IPS-15b (cell line): Measurements from ENCODE around the gene DNAJA3.

Experiments
- H3K27me3 ChIP-seq: one replicate; pipeline ENCODE4 v1.6.1; 2013; ENCODE audit warnings: low read length; ENCODE audit not compliant: control insufficient read depth, insufficient read depth
- H3K36me3 ChIP-seq: one replicate; pipeline ENCODE4 v1.6.1; 2013; ENCODE audit warnings: low read length; ENCODE audit not compliant: control insufficient read depth, insufficient read depth
- H3K4me1 ChIP-seq: one replicate; pipeline ENCODE4 v1.6.1; 2013; ENCODE audit warnings: mild to moderate bottlenecking, low read length; ENCODE audit not compliant: control insufficient read depth, insufficient read depth
- H3K4me3 ChIP-seq: one replicate; pipeline ENCODE4 v1.5.1; 2013; ENCODE audit warnings: low read depth, low read length
- H3K9ac ChIP-seq: one replicate; pipeline ENCODE4 v1.6.1; 2013; ENCODE audit warnings: low read depth, mild to moderate bottlenecking, low read length
- H3K9me3 ChIP-seq: one replicate; pipeline ENCODE4 v1.6.1; 2013; ENCODE audit warnings: mild to moderate bottlenecking, low read length; ENCODE audit not compliant: control insufficient read depth, insufficient read depth

Gene DNAJA3

DNA sequence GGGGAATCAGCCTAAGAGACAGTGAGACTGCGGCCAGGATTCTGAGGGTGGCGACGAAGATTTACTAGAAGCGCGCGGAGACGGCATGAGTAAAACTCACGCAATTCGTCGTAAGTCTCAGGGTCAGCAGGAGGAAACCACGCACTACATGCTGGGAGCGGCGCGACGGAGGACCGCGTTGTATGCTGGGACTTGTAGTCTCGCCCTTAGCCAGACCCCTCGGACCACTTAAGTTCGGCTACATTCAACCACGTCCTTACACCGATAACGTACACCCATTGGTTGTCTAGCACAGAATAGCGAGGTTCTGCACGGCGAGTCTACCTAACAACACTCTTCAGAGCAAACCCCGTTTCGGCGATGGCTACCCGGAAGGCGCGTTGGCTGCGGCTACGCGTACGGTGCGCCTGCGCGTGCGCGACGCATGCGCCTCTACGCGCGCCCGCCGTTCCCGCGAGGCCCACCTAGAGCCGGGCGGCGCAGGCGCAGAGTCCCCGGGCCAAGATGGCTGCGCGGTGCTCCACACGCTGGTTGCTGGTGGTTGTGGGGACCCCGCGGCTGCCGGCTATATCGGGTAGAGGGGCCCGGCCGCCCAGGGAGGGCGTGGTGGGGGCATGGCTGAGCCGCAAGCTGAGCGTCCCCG is at the start of gene DNAJA3:
Gene DNAJA3 (plus strand): TSS at position 491 of the 643 bp plus-strand sequence. CDS start 14 bp downstream, at position 505.
- H3K27me3 ChIP-seq = no peaks in the 10 kb centered on the region

GRCh38 chr16:4376126-4376892 is 49.4 kb upstream of the DNAJA3 start:
- peaks cover 15% of the 10 kb centered on the region for H3K4me1 ChIP-seq
- H3K27me3 ChIP-seq = no peaks in the 10 kb centered on the region
- H3K4me3 ChIP-seq = no peak overlapping the region
- H3K36me3 ChIP-seq = peaks cover 9% of the 10 kb centered on the region
- H3K9me3 ChIP-seq = no peaks in the 10 kb centered on the region
- no peak overlapping the region for H3K9ac ChIP-seq

More for the DNA sequence above, at the start of gene DNAJA3:
- H3K36me3 ChIP-seq = peaks cover 2% of the 10 kb centered on the region
- peak within 1 kb of the TSS; percentile 92 for H3K9ac ChIP-seq
- peak within 1 kb of the TSS; percentile 97 for H3K4me3 ChIP-seq
- peaks cover 7% of the 10 kb centered on the region for H3K4me1 ChIP-seq
- H3K9me3 ChIP-seq = no peaks in the 10 kb centered on the region

DNA sequence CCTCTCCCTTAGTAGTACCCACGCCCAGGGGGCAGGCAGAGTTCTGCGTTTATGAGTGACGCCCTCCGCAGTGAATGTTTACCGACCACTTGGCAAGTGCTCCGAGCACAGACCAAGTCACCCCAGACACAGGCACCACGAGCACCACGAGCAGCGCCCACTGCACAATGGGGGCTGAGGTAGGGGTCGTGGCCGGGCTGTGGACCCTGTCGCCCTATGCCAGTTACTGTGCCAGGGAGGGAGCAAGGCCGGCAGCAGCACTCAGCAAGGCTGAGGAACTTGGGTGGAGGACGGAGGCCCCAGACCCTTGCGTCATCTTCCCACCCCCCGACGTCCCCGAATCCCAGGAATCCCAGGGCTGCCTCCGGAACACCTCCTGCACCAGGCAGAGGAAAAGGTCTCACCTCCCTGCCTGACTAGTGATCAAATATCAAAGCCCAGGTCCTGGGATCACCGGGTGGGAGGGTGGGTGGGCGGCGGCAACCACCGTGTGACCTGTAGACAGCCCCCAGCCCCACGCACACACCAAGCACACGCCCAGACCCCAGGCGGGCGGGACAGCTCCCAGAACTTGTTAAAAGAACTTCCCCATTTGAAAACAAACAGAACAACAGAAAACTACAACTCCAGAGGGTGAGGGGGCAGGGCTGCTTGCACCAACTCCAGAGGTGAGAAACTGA is 48.6 kb upstream of the DNAJA3 start:
- H3K36me3 ChIP-seq = peaks cover 15% of the 10 kb centered on the region
- no peaks in the 10 kb centered on the region for H3K9me3 ChIP-seq
- no peaks in the 10 kb centered on the region for H3K27me3 ChIP-seq
- H3K4me1 ChIP-seq = peaks cover 15% of the 10 kb centered on the region
- no peak overlapping the region for H3K9ac ChIP-seq
- H3K4me3 ChIP-seq = no peak overlapping the region

GRCh38 chr16:4377573-4378154 is 48.0 kb upstream of the DNAJA3 start:
- peaks cover 12% of the 10 kb centered on the region for H3K4me1 ChIP-seq
- peak overlapping the region; percentile 47 for H3K9ac ChIP-seq
- peaks cover 15% of the 10 kb centered on the region for H3K36me3 ChIP-seq
- H3K27me3 ChIP-seq = no peaks in the 10 kb centered on the region
- no peaks in the 10 kb centered on the region for H3K9me3 ChIP-seq
- no peak overlapping the region for H3K4me3 ChIP-seq

DNA sequence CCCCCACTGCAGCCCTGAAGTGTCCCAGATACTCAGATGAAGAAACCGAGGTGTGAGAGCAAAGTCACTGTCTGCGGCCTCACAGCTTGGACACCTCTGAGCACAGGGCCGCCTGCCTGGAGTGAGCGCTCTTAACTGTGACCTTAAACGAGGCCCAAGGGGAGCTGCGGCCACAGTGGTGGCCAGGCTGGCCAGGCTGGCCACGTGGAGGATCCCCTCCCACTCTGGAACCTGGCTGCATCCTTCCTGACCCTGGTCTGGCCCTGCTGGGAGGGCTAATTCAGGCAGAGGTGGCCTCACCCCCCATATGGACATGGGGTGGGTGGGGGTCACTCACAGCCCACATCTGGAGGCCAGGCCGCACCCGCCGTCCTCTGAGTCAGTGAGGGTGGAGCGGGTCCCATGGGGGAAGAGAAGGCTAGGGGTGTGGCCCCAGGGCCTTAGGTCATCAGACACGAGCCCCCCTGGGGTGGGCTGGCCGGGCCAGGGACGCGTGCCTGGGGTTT is 47.5 kb upstream of the DNAJA3 start:
- Histone ChIP-seq H3K36me3 (peaks cover 15% of the 10 kb centered on the region), H3K4me1 (peaks cover 12% of the 10 kb centered on the region), H3K9me3 (no peaks in the 10 kb centered on the region), H3K9ac (peak overlapping the region; percentile 47), H3K4me3 (no peak overlapping the region), H3K27me3 (no peaks in the 10 kb centered on the region)

- peaks cover 20% of the 10 kb centered on the region for H3K36me3 ChIP-seq
- peaks cover 6% of the 10 kb centered on the region for H3K4me1 ChIP-seq
- no peaks in the 10 kb centered on the region for H3K27me3 ChIP-seq
- peak overlapping the region; percentile 24 for H3K9ac ChIP-seq
- H3K4me3 ChIP-seq = no peak overlapping the region
- H3K9me3 ChIP-seq = no peaks in the 10 kb centered on the region
Measured at GRCh38 chr16:4378999-4379690, 46.5 kb upstream of the DNAJA3 start.

- Histone ChIP-seq H3K4me1 (peaks cover 6% of the 10 kb centered on the region), H3K36me3 (peaks cover 19% of the 10 kb centered on the region), H3K4me3 (no peak overlapping the region), H3K9ac (no peak overlapping the region), H3K27me3 (no peaks in the 10 kb centered on the region), H3K9me3 (no peaks in the 10 kb centered on the region)
Measured at GRCh38 chr16:4380119-4381063, 45.3 kb upstream of the DNAJA3 start.

- Histone ChIP-seq H3K27me3 (no peaks in the 10 kb centered on the region), H3K9ac (no peak overlapping the region), H3K4me3 (no peak overlapping the region), H3K9me3 (no peaks in the 10 kb centered on the region), H3K36me3 (peaks cover 24% of the 10 kb centered on the region), H3K4me1 (peaks cover 6% of the 10 kb centered on the region)
Measured at GRCh38 chr16:4381072-4381934, 44.4 kb upstream of the DNAJA3 start.

DNA sequence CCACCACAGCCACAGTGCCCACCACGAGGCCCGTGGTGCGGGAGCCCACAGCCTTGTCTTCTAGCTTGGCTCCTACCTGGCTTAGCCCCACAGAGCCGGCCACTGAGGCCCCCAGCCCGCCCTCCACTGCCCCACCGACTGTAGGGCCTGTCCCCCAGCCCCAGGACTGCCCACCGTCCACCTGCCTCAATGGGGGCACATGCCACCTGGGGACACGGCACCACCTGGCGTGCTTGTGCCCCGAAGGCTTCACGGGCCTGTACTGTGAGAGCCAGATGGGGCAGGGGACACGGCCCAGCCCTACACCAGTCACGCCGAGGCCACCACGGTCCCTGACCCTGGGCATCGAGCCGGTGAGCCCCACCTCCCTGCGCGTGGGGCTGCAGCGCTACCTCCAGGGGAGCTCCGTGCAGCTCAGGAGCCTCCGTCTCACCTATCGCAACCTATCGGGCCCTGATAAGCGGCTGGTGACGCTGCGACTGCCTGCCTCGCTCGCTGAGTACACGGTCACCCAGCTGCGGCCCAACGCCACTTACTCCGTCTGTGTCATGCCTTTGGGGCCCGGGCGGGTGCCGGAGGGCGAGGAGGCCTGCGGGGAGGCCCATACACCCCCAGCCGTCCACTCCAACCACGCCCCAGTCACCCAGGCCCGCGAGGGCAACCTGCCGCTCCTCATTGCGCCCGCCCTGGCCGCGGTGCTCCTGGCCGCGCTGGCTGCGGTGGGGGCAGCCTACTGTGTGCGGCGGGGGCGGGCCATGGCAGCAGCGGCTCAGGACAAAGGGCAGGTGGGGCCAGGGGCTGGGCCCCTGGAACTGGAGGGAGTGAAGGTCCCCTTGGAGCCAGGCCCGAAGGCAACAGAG is 43.5 kb upstream of the DNAJA3 start:
- Histone ChIP-seq H3K4me1 (peaks cover 6% of the 10 kb centered on the region), H3K27me3 (no peaks in the 10 kb centered on the region), H3K9me3 (no peaks in the 10 kb centered on the region), H3K9ac (no peak overlapping the region), H3K36me3 (peaks cover 28% of the 10 kb centered on the region), H3K4me3 (no peak overlapping the region)
